ENCODE measurements around the gene ZNF710.

DNA sequence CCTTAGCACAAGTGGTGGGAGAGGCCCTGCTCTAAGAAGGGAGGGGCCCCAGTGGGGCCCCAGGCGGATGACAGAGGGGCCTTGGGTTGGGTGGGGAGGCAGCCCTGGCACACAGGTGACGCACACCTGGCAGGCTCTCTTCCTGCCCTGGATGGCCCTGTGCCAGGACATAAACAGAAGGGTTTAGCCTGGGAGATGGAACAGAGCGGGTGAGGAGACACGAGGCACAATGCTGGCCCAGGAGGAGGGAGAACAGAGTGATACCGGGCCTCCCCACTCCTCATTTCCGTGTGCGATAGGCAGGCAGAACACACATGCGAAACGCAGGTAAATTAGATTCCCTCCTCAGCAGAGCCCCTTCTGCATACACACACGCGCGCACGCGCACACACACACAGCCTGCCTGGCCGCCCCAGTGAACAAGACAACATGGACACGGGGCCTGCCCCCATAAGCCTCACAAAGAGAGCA is 61.4 kb downstream of the ZNF710 start:
- TF ChIP-seq POLR2A (IDR thresholded peaks at IDR 0.05; ENCODE audit: borderline replicate concordance, extremely low read depth, insufficient read depth, insufficient read length) (no peak), RAD21 (IDR thresholded peaks at IDR 0.05; ENCODE audit: low read depth) (no peak), EZH2 (IDR thresholded peaks at IDR 0.05) (no peak)
- TF ChIP-seq, protein P1, sequence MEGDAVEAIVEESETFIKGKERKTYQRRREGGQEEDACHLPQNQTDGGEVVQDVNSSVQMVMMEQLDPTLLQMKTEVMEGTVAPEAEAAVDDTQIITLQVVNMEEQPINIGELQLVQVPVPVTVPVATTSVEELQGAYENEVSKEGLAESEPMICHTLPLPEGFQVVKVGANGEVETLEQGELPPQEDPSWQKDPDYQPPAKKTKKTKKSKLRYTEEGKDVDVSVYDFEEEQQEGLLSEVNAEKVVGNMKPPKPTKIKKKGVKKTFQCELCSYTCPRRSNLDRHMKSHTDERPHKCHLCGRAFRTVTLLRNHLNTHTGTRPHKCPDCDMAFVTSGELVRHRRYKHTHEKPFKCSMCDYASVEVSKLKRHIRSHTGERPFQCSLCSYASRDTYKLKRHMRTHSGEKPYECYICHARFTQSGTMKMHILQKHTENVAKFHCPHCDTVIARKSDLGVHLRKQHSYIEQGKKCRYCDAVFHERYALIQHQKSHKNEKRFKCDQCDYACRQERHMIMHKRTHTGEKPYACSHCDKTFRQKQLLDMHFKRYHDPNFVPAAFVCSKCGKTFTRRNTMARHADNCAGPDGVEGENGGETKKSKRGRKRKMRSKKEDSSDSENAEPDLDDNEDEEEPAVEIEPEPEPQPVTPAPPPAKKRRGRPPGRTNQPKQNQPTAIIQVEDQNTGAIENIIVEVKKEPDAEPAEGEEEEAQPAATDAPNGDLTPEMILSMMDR (IDR thresholded peaks at IDR 0.05 in 2 of 3, conservative IDR thresholded peaks at IDR 0.05 in 1 of 3; ENCODE audit: borderline replicate concordance in 1 of 3, insufficient read depth in 1 of 3, low read depth in 2 of 3, low read length in 2 of 3), result no peak
